ENCODE data around the gene RGCC. TPM values are rescaled to one million over a fixed set of nuclear protein-coding genes. Genes with fewer than 3 reads are reported as not detected.

The RGCC gene
- total RNA-seq, 1 donor from 2014 or later = not detected

DNA sequence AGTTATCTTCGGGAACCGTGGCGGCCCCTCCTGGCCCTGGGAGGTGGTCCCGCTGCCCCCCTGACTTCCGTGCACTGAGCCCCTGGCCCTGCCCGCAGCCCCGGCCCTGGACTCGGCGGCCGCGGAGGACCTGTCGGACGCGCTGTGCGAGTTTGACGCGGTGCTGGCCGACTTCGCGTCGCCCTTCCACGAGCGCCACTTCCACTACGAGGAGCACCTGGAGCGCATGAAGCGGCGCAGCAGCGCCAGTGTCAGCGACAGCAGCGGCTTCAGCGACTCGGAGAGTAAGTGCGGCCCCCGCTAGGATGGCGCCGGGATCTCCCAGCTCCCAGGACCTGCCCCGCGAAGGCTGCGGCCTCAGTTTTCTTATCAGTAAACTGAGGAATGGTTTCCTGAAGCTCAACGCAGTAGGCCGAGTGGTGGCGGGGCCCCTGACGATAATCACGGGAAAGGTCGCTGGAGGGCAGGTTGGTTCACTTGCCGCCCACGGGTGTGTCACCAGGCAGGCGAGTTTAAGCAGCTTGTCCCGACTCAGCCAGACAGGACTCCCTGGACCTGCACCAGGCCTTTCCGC is 924 bp downstream of the RGCC start:
- peaks cover 84% of the 10 kb centered on the region for H3K27me3 Mint-ChIP-seq
- peak overlapping the region; percentile 58 for H3K4me3 Mint-ChIP-seq (ENCODE audit: low read depth)
- no peaks in the 10 kb centered on the region for H3K36me3 Mint-ChIP-seq (ENCODE audit: insufficient read depth)
- no peaks in the 10 kb centered on the region for H3K4me1 Mint-ChIP-seq (ENCODE audit: low read depth)
- H3K9me3 Mint-ChIP-seq (ENCODE audit: low read depth) = no peaks in the 10 kb centered on the region
- no peak for DNase-seq (ENCODE audit: low spot score, unreplicated experiment)
- H3K27ac Mint-ChIP-seq = no peak overlapping the region
- TF ChIP-seq CTCF (IDR thresholded peaks at IDR 0.05; ENCODE audit: unreplicated experiment) = no peak

DNA sequence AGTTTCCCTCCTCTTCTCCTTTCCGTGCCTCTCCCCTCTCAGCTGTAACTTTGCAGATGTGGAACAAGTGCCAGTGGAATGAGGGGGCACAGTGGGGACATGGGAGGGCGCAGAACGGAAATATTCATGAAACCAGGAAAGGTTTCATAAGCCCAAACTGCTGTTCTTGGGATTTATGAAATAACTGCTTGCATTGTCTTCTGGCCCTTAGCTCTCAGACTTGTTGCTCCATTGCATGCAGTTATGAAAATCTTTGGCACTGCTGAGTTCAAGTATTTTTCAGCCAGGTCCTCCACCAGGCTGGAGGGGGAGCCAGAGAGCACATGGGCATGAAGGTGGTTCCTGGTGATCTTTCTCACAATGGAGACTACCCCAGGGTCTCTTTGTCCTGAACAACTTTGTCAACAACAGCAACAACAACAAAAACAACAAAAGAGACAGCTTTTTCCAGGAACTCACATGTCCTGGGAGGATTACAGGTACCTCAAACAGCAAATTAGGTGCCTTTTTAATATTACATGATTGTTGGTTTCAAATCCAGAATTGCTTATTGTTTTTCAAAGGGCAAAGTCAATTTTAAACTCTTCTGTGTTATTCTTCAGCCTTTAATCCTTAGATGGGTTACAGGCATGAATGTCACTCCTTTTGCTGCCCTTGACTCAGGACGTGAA is 1.5 kb downstream of the RGCC start:
- Mint-ChIP-seq H3K9me3 (ENCODE audit: low read depth) (no peaks in the 10 kb centered on the region), H3K4me1 (ENCODE audit: low read depth) (no peaks in the 10 kb centered on the region), H3K36me3 (ENCODE audit: insufficient read depth) (no peaks in the 10 kb centered on the region), H3K4me3 (ENCODE audit: low read depth) (peak overlapping the region; percentile 17), H3K27me3 (peaks cover 85% of the 10 kb centered on the region), H3K27ac (no peak overlapping the region)
- DNase-seq (ENCODE audit: low spot score, unreplicated experiment) = no peak
- TF ChIP-seq CTCF (IDR thresholded peaks at IDR 0.05; ENCODE audit: unreplicated experiment) = peak; percentile 44

DNA sequence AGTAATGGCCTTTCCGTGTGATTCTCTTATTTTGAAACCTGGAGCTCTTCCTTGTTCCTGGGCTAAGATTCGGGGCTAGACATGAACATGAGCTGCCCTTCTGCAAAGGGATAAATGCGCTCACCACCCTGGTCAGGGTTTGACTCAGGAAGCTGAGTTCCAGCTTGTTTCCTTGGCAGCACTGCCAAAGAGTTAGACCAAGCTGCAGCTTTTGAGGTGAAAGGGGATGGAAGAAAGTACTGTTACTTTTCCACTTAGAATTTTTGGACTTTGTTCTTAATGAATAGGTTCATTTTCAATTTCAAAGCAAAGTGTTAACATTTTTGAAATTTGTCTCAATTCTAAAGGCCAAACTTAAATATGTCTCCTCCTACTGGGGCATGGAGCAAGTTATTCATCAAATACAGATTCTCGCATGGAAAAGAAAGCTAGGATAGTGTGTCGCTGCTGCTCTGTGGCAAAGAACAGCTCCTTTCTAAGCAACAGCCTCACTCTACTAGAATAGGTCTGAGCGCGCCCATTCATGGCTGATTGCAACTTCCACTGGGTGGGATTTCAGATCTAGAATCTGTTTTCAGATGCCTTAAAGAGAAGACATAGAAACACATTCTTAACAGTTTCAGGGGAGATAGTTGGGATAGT is 2.2 kb downstream of the RGCC start:
- no peaks in the 10 kb centered on the region for H3K36me3 Mint-ChIP-seq (ENCODE audit: insufficient read depth)
- H3K4me1 Mint-ChIP-seq (ENCODE audit: low read depth) = no peaks in the 10 kb centered on the region
- no peak overlapping the region for H3K27ac Mint-ChIP-seq
- DNase-seq (ENCODE audit: low spot score, unreplicated experiment) = no peak
- H3K9me3 Mint-ChIP-seq (ENCODE audit: low read depth) = no peaks in the 10 kb centered on the region
- TF ChIP-seq CTCF (IDR thresholded peaks at IDR 0.05; ENCODE audit: unreplicated experiment) = no peak
- peak overlapping the region; percentile 15 for H3K4me3 Mint-ChIP-seq (ENCODE audit: low read depth)
- peaks cover 79% of the 10 kb centered on the region for H3K27me3 Mint-ChIP-seq

DNA sequence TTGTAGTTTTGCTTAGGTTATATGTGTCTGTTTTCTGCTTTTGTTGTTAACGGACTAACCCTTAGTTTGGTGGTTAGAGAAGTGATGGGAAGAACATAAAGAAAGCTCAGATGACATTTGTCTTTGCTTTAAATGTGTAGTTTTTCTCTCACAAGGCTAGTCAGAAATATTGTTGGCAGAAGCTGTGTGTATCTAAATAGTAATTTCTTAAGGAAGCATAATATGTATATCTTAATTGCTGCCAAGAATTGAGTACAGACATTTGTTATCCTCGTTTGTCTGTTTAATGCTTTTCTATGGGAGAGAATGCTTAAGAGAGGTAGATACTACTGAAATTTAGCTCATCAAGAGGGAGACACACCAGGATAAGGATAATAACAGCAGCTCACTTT is 2.7 kb downstream of the RGCC start:
- Mint-ChIP-seq H3K9me3 (ENCODE audit: low read depth) (no peaks in the 10 kb centered on the region), H3K36me3 (ENCODE audit: insufficient read depth) (no peaks in the 10 kb centered on the region), H3K4me3 (ENCODE audit: low read depth) (no peak overlapping the region), H3K27ac (no peak overlapping the region), H3K4me1 (ENCODE audit: low read depth) (no peaks in the 10 kb centered on the region), H3K27me3 (peaks cover 74% of the 10 kb centered on the region)
- no peak for TF ChIP-seq CTCF (IDR thresholded peaks at IDR 0.05; ENCODE audit: unreplicated experiment)
- DNase-seq (ENCODE audit: low spot score, unreplicated experiment) = no peak

GRCh38 chr13:41460930-41461329 is 3.6 kb downstream of the RGCC start:
- DNase-seq (ENCODE audit: low spot score, unreplicated experiment) = no peak
- Mint-ChIP-seq H3K4me1 (ENCODE audit: low read depth) (no peaks in the 10 kb centered on the region), H3K27me3 (peaks cover 70% of the 10 kb centered on the region), H3K9me3 (ENCODE audit: low read depth) (no peaks in the 10 kb centered on the region), H3K27ac (no peak overlapping the region), H3K4me3 (ENCODE audit: low read depth) (no peak overlapping the region), H3K36me3 (ENCODE audit: insufficient read depth) (no peaks in the 10 kb centered on the region)
- no peak for TF ChIP-seq CTCF (IDR thresholded peaks at IDR 0.05; ENCODE audit: unreplicated experiment)
